ENCODE measurements around the gene MMP24OS.

MMP24OS gene

DNA sequence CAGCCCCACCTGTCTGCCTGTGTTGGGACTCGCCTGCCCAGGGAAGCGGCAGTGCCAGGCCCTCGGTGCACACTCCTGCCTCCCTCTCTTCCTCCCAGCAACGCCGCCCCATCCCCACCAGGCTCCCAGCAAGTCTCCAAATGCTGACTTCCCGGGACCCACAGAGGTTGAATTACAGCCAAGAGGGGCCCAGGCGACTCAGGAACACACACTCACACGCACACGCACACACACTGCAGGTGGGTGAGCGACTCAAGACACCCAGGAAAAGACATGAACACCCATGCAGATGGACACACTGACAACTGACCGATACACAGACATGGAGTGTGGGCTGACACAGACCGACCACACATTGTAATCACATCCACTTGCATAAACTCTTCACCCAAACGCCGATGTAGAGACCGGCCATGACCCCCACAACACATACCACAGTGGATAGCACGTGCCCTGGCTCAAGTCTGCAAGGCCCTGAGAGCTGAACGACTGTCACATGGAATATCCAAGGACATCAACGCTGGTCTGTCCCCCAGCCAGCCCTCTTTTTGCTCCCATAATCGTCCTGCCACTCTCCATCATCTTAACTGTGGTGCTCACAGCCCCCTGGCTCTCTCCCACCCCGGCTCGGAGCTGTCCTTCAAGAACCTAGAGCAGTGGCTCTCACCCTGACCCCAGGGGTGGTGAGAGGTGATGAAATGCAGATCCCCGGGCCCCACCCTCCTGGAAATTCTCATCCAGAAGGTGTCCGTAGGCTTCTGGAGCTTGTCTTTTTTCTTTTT is 14.8 kb upstream of the MMP24OS start:
- Histone ChIP-seq H3K27ac (replicated peaks) (no peak overlapping the region), H3K27me3 (ENCODE audit: insufficient read depth, poor library complexity, severe bottlenecking) (no peaks in the 10 kb centered on the region), H3K4me3 (replicated peaks; ENCODE audit: insufficient read depth, low read length) (no peak overlapping the region)
- TF ChIP-seq CTCF (IDR thresholded peaks at IDR 0.05; ENCODE audit: insufficient read depth, low read length) (no peak), SPI1 (IDR thresholded peaks at IDR 0.05; ENCODE audit: borderline replicate concordance, low read depth) (no peak), POLR2AphosphoS5 (IDR thresholded peaks at IDR 0.05; ENCODE audit: low read depth) (no peak), GABPA (IDR thresholded peaks at IDR 0.05; ENCODE audit: low read depth) (no peak)
- TF ChIP-seq, protein P1, sequence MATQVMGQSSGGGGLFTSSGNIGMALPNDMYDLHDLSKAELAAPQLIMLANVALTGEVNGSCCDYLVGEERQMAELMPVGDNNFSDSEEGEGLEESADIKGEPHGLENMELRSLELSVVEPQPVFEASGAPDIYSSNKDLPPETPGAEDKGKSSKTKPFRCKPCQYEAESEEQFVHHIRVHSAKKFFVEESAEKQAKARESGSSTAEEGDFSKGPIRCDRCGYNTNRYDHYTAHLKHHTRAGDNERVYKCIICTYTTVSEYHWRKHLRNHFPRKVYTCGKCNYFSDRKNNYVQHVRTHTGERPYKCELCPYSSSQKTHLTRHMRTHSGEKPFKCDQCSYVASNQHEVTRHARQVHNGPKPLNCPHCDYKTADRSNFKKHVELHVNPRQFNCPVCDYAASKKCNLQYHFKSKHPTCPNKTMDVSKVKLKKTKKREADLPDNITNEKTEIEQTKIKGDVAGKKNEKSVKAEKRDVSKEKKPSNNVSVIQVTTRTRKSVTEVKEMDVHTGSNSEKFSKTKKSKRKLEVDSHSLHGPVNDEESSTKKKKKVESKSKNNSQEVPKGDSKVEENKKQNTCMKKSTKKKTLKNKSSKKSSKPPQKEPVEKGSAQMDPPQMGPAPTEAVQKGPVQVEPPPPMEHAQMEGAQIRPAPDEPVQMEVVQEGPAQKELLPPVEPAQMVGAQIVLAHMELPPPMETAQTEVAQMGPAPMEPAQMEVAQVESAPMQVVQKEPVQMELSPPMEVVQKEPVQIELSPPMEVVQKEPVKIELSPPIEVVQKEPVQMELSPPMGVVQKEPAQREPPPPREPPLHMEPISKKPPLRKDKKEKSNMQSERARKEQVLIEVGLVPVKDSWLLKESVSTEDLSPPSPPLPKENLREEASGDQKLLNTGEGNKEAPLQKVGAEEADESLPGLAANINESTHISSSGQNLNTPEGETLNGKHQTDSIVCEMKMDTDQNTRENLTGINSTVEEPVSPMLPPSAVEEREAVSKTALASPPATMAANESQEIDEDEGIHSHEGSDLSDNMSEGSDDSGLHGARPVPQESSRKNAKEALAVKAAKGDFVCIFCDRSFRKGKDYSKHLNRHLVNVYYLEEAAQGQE (IDR thresholded peaks at IDR 0.05; ENCODE audit: insufficient replicate concordance, low read depth), result no peak
- no peak for DNase-seq (ENCODE audit: low read depth in 1 of 2, low spot score in 1 of 2)

- no peak within 1 kb of the TSS for H3K27ac ChIP-seq (replicated peaks)
- no peak within 1 kb of the TSS for H3K4me3 ChIP-seq (replicated peaks; ENCODE audit: insufficient read depth, low read length)
- H3K27me3 ChIP-seq (ENCODE audit: insufficient read depth, poor library complexity, severe bottlenecking), result no peaks in the 10 kb centered on the region
- TF ChIP-seq SPI1 (IDR thresholded peaks at IDR 0.05; ENCODE audit: borderline replicate concordance, low read depth) (no peak), GABPA (IDR thresholded peaks at IDR 0.05; ENCODE audit: low read depth) (no peak), POLR2AphosphoS5 (IDR thresholded peaks at IDR 0.05; ENCODE audit: low read depth) (no peak), CTCF (IDR thresholded peaks at IDR 0.05; ENCODE audit: insufficient read depth, low read length) (no peak)
- TF ChIP-seq, protein P1 (IDR thresholded peaks at IDR 0.05; ENCODE audit: insufficient replicate concordance, low read depth), result no peak
- DNase-seq (ENCODE audit: low read depth in 1 of 2, low spot score in 1 of 2), result no peak
Measured at GRCh38 chr20:35291654-35292503, 14.0 kb upstream of the MMP24OS start, which contains the start of gene FAM83C. Gene FAM83C, minus strand, starts transcription at chr20:35292425. Its CDS starts 121 bp downstream, at chr20:35292304.

DNA sequence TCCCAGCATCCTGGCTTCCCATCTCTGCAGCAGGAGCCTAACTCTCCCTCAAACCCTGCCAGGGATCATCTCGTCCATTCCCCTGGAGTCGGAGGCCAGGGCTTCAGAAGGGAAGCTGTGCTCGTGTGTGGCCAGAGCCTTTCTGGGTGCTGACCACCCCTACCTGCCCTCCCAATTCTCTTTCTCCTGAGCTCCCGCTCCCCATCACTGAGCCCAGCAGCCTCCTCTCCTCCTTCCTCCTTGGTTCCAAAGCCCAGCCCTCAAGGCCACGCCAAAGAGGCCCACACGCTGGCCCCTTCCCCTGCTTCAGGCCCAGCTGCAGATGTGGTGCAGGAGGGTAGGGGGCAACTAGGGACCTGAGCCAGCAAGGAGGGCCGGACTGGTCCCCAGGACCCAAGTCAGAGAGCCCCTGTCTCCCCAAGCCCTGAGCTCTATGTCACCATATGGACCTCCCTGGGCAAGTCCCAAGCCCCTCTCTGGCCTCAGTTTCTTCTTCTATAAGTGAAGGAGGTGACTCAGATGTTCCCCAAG is 13.0 kb upstream of the MMP24OS start:
- Histone ChIP-seq H3K4me3 (replicated peaks; ENCODE audit: insufficient read depth, low read length) (no peak overlapping the region), H3K27me3 (ENCODE audit: insufficient read depth, poor library complexity, severe bottlenecking) (no peaks in the 10 kb centered on the region), H3K27ac (replicated peaks) (no peak overlapping the region)
- TF ChIP-seq, protein P1 (IDR thresholded peaks at IDR 0.05; ENCODE audit: insufficient replicate concordance, low read depth), result no peak
- TF ChIP-seq SPI1 (IDR thresholded peaks at IDR 0.05; ENCODE audit: borderline replicate concordance, low read depth), result no peak
- no peak for DNase-seq (ENCODE audit: low read depth in 1 of 2, low spot score in 1 of 2)
